Daoy (cell line): ENCODE measurements around the gene ATP11A. TPM values are rescaled to one million over a fixed set of nuclear protein-coding genes. Genes with fewer than 3 reads are reported as not detected.
A peak's percentile ranks its signal among the peaks of the same experiment; 100 is the strongest.

Experiments
- DNase-seq: peaks from one replicate; pipeline ENCODE4 v3.0.0-alpha.2; 2015; ENCODE audit warnings: low read depth
- total RNA-seq: library from RNA; depleted of rRNA; stranded (reverse); fragments of >200 nt; shearing (Covaris generic); gene quantifications from 2 replicates; pipeline ENCODE4 v1.2.3, GENCODE V29; 2014; rRNA removed

ATP11A gene
- 1.9 and 2.0 TPM in 2 replicates for total RNA-seq

GRCh38 chr13:112689303-112690245 is at the start of gene ATP11A:
Gene ATP11A (plus strand): TSS chr13:112690038. CDS start chr13:112690417, 379 bp downstream.
- peak; percentile 87 for DNase-seq

- no peak for DNase-seq
Observed at GRCh38 chr13:112641456-112642089, 48.3 kb upstream of the ATP11A start.

GRCh38 chr13:112642090-112642460 is 47.8 kb upstream of the ATP11A start:
- DNase-seq, result no peak

GRCh38 chr13:112643759-112644459 is 45.9 kb upstream of the ATP11A start:
- no peak for DNase-seq

- DNase-seq, result no peak
Observed at GRCh38 chr13:112645327-112645914, 44.4 kb upstream of the ATP11A start.

GRCh38 chr13:112647256-112647655 is 42.6 kb upstream of the ATP11A start:
- DNase-seq, result no peak

- DNase-seq, result no peak
Observed at GRCh38 chr13:112648101-112648500, 41.7 kb upstream of the ATP11A start.

GRCh38 chr13:112648966-112649690 is 40.7 kb upstream of the ATP11A start:
- no peak for DNase-seq

- DNase-seq, result no peak
Observed at GRCh38 chr13:112651311-112651710, 38.5 kb upstream of the ATP11A start.

- DNase-seq, result no peak
Observed at GRCh38 chr13:112651750-112652511, 37.9 kb upstream of the ATP11A start.

- peak; percentile 62 for DNase-seq
Observed at GRCh38 chr13:112652512-112653070, 37.2 kb upstream of the ATP11A start.

- no peak for DNase-seq
Observed at GRCh38 chr13:112653071-112653470, 36.8 kb upstream of the ATP11A start.

- DNase-seq, result no peak
Observed at GRCh38 chr13:112655913-112656312, 33.9 kb upstream of the ATP11A start.

- peak; percentile 80 for DNase-seq
Observed at GRCh38 chr13:112657850-112658445, 31.9 kb upstream of the ATP11A start.

GRCh38 chr13:112658808-112659207 is 31.0 kb upstream of the ATP11A start:
- DNase-seq, result peak; percentile 20

GRCh38 chr13:112661291-112661690 is 28.5 kb upstream of the ATP11A start:
- no peak for DNase-seq

GRCh38 chr13:112664501-112665203 is 25.2 kb upstream of the ATP11A start:
- DNase-seq, result no peak

GRCh38 chr13:112668924-112669323 is 20.9 kb upstream of the ATP11A start:
- no peak for DNase-seq

- no peak for DNase-seq
Observed at GRCh38 chr13:112669881-112670499, 19.8 kb upstream of the ATP11A start.
